Activated CD4-positive, alpha-beta T cell treated with anti-CD3 and anti-CD28 coated beads, Interleukin-2, Interleukin-6, amounts not matched to agents 100 ng/mL and 50 ng/mL, durations not matched to agents 16 hours and 8 hours (primary cell): ENCODE measurements around the gene RPS6KB2.
A peak's percentile ranks its signal among the peaks of the same experiment; 100 is the strongest.

Source experiments
- DNase-seq: peaks from one replicate; pipeline ENCODE4 v3.0.0-alpha.2; 2020

Gene RPS6KB2

GRCh38 chr11:67431346-67432249 lies 3.3 kb downstream of the RPS6KB2 start:
- DNase-seq = no peak

DNA sequence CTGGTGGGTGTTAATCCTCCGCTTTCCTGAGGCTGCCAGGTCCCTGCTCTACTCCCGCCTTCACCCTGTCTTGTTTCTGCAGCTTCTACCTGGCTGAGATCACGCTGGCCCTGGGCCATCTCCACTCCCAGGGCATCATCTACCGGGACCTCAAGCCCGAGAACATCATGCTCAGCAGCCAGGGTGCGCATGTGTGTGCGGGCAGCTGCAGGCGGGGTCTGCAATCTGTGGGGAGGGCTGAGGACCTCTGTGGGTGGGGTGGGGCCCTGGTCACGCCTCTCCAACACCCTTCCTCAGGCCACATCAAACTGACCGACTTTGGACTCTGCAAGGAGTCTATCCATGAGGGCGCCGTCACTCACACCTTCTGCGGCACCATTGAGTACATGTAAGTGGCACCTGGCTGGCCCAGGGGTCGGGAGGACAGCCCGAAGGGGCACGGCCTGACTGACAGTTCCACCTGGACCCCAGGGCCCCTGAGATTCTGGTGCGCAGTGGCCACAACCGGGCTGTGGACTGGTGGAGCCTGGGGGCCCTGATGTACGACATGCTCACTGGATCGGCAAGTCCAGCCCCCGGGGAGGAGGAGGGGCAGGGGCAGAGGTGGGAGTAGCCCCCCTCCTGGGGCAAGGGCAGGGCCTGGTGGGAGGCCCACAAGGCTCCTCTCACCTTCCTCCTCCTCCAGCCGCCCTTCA lies 4.5 kb downstream of the RPS6KB2 start:
- no peak for DNase-seq

- DNase-seq = peak; percentile 38
Observed at GRCh38 chr11:67433536-67434394, 5.5 kb downstream of the RPS6KB2 start.

GRCh38 chr11:67434395-67434881 lies 6.1 kb downstream of the RPS6KB2 start:
- DNase-seq = peak; percentile 55

GRCh38 chr11:67435031-67435726 lies 6.9 kb downstream of the RPS6KB2 start:
- DNase-seq = peak; percentile 47

- no peak for DNase-seq
Observed at GRCh38 chr11:67435727-67436458, 7.6 kb downstream of the RPS6KB2 start.

- DNase-seq = peak; percentile 91
Observed at GRCh38 chr11:67436459-67437081, 8.3 kb downstream of the RPS6KB2 start.

DNA sequence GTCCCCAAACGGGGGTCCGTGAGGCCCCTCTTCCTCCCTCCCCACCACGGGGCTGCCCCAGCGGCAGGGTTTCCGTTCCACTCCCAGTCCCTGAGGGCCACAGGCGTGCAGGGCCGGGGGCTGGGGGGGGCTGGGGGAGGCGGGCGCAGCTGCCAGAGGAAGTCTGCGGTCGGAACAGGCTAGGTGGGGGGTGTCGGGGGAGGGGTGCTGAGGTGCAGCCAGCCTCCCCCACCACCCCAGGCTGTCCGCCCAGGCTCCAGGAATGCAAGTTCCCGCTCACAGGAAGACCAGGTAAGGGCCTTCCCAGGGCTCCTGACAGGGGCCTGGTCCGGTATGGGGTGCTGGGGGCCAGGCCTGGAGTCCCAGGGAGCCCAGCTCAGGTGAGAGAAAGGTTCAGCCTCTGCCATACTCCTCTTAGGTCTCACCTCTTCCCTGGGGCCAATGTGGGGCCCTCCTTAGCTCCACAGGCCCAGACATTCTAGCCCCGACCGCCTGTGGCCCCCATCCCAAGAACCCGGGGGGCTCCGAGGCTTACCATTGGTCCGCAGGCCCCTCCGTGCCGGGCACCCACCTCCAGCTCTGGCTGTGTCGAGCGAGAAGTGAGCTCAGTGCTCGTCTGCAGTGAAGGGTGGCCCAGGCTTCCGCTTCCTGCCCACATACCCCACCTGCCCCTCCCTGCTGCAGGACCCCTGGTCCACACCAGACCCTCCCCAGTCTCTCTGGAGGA lies 9.0 kb downstream of the RPS6KB2 start, which contains the start of gene PTPRCAP:
PTPRCAP (minus strand) TSS at position 601 of the 727 bp plus-strand sequence; CDS start at position 538, 63 bp downstream.
- peak; percentile 84 for DNase-seq

- no peak for DNase-seq
Observed at GRCh38 chr11:67437809-67438157, 9.5 kb downstream of the RPS6KB2 start.

- peak; percentile 91 for DNase-seq
Observed at GRCh38 chr11:67438158-67438902, 10.0 kb downstream of the RPS6KB2 start.

DNA sequence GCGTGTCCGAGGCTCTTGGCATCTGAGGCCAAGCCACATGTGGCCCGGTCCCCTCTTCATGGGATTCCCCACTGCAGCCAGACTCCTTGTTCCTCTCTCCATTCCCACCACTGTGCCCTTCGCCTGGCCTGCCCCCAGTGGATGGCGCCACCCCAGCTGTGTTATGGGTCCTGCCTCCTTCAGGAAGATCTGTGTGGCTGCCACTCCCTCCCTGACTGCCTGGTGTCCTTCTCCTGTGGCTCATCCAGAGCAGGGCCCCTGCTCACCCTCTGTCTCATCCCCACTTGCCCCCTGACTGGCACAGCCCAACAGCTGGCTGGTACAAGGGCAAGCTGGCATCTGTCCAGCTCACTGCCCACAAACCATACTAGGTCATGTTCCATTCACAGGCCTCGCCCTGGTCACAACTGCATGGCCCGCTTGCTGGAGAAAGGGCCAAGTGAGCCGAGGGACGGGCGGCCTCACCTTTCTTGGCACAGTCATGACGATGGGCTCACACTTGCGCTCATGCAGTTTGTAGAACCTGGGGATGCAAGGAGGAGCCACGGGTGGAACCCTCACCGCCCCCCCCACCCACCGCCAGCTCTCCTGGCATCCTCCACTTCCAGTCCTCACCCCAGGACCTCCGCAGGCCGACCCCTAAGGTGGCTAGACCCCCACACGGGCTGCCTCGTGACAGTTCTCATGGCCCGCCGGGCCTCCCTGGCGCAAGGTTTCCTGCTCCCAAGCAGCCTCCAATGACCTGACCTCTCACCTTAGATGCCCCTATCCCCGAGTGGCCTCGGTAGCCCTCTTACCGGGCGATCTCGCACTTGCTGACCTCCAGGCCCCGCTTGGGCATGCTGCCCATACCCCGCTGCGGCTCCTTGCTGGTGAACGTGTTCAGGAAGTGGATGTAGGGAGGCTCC lies 11.3 kb downstream of the RPS6KB2 start:
- peak; percentile 59 for DNase-seq

GRCh38 chr11:67440229-67441097 lies 12.2 kb downstream of the RPS6KB2 start:
- DNase-seq = peak; percentile 58

DNA sequence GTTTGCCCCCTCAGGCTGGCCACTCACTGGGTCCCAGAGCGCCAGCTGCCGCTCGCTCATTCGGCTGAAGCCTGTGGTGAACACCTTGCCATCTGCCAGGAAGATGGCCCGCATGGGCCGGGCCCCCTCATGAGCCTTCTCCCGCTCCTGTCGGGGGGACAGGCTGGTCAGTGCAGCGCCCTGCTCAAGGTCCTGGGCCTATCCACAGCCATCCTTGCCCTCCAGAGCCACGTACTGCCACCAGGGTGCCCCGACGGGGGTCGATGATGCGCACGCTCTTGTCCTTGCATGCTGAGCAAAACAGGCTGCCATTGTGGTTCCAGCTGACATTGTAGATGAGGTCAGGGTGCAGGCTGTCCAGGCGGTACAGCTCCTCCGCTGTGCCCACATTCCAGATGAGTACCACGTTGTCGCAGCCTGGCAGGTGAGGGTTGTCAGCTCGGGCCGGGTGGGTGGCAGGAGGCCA lies 12.8 kb downstream of the RPS6KB2 start:
- DNase-seq = no peak

DNA sequence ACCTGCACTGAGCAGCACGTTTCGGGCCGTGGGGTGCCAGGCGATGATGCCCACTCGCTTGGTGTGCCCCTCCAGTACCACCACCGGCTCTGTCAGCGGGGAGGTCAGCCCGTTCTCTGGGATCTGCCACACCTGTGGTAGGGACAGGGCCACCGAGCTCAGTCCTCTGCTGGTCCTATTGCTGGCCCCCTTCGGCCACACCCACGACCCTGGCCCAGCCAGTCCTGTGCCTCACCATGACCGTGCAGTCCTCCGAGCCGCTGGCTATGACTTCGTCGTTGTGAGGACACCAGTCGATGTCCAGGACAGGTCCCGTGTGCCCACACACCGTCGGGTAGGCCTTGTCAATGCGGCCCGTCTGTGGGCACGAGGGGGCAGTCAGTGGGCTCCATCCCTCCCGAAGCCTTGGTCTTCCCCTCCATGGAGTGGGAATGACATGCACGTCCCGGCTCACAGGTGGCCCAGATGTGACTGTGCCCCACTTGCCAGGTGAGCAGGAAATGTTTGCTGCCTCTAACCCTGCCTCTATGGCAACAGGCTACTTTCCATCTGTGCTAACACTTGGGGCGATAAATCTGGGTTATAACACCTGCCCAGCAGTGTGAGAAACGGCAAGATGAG lies 13.5 kb downstream of the RPS6KB2 start:
- no peak for DNase-seq

- no peak for DNase-seq
Observed at GRCh38 chr11:67442504-67443404, 14.5 kb downstream of the RPS6KB2 start.

DNA sequence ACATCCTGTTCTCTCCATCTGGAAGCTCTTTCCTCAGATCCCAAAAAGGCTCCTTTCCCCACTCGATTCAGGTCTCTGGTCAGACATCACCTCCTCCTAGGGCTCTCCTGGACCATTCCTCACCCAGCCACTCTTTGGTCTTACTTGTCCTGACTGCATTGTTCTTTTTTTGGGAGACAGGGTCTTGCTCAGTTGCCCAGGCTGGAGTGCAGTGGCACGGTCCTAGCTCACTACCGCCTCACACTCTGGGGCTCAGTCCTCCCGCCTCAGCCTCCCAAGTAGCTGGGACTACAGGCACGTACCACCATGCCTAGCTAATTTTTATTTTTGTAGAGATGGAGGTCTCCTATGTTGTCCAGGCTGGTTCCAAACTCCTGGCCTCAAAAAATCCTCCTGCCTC lies 17.2 kb downstream of the RPS6KB2 start:
- no peak for DNase-seq
